K562 (cell line): ENCODE measurements around the gene TRMT1. TPM values are rescaled to one million over a fixed set of nuclear protein-coding genes. Genes with fewer than 3 reads are reported as not detected.

Experiments used
- ASH1L ChIP-seq: fragments of 450-650 bp; IDR thresholded peaks from 2 replicates; pipeline ENCODE4 v1.6.1; 2018; ENCODE audit warnings: borderline replicate concordance, mild to moderate bottlenecking, low read depth; ENCODE audit not compliant: partially characterized antibody
- BHLHE40 ChIP-seq: IDR thresholded peaks from 2 replicates; pipeline ENCODE4 v1.6.1; 2011; ENCODE audit warnings: low read length, improper control_type of control experiment
- BMI1 ChIP-seq: fragments of 150-350 bp; IDR thresholded peaks from 2 replicates; pipeline ENCODE4 v1.6.1; 2014; ENCODE audit warnings: low read length
- GABPA ChIP-seq: fragments of 200-800 bp; sonication (Bioruptor generic); conservative IDR thresholded peaks from 2 replicates; pipeline ENCODE4 v1.6.1; 2016; ENCODE audit warnings: low read depth, missing genetic modification characterization, missing compliant biosample characterization
- LARP7 ChIP-seq: fragments of 450-650 bp; IDR thresholded peaks from 2 replicates; pipeline ENCODE4 v1.6.1; 2016
- MAZ ChIP-seq, 2 experiments: fragments of 450-650 bp in 1 of 2; sonication (generic) in 1 of 2; formaldehyde crosslinking; IDR thresholded peaks in 1 of 2; conservative IDR thresholded peaks in 1 of 2; 2 replicates each; pipeline versions ENCODE4 v1.4.0 to v1.5.0; 2020; ENCODE audit warnings: mild to moderate bottlenecking in 1 of 2, missing genetic modification reagents in 1 of 2
- POLR2H ChIP-seq: IDR thresholded peaks from 2 replicates; pipeline ENCODE4 v1.6.1; 2016; ENCODE audit warnings: missing genetic modification characterization, low read depth, mild to moderate bottlenecking, control low read depth, missing compliant biosample characterization, moderate library complexity
- PRMT5 ChIP-seq: sonication (generic); formaldehyde crosslinking; IDR thresholded peaks from 2 replicates; pipeline ENCODE4 v1.5.0; 2020; ENCODE audit warnings: missing genetic modification reagents
- RBM25 ChIP-seq: fragments of 200-400 bp; formaldehyde crosslinking; IDR thresholded peaks from 2 replicates; pipeline ENCODE4 v1.6.1; 2018; ENCODE audit warnings: low read length, low read depth, moderate library complexity; ENCODE audit not compliant: severe bottlenecking
- SAFB2 ChIP-seq: fragments of 200-400 bp; formaldehyde crosslinking; IDR thresholded peaks from 2 replicates; pipeline ENCODE4 v1.6.1; 2018; ENCODE audit warnings: borderline replicate concordance, low read length, low read depth, moderate library complexity; ENCODE audit not compliant: severe bottlenecking
- SOX6 ChIP-seq: fragments of 450-650 bp; IDR thresholded peaks from 2 replicates; pipeline ENCODE4 v1.6.1; 2014; ENCODE audit warnings: mild to moderate bottlenecking
- TRIM28 ChIP-seq: fragments of 450-650 bp; IDR thresholded peaks from 2 replicates; pipeline ENCODE4 v1.6.1; 2017
- ZBTB1 ChIP-seq: sonication (generic); formaldehyde crosslinking; IDR thresholded peaks from 2 replicates; pipeline ENCODE4 v1.8.1; 2023; ENCODE audit warnings: missing genetic modification reagents, low read depth, mild to moderate bottlenecking, borderline replicate concordance
- ZNF197 ChIP-seq: fragments of 200-800 bp; sonication (Bioruptor generic); IDR thresholded peaks from 2 replicates; pipeline ENCODE4 v1.6.1; 2016; ENCODE audit warnings: low read depth, missing genetic modification characterization, missing compliant biosample characterization
- ZNF431 ChIP-seq: sonication (generic); formaldehyde crosslinking; IDR thresholded peaks from 2 replicates; pipeline ENCODE4 v1.8.0; 2022; ENCODE audit warnings: mild to moderate bottlenecking, missing genetic modification reagents
- ZNF668 ChIP-seq: fragments of 250-450 bp; sonication (Bioruptor Pico); IDR thresholded peaks from 2 replicates; pipeline ENCODE4 v1.8.0; 2022; ENCODE audit warnings: mild to moderate bottlenecking, inconsistent platforms
- polyA plus RNA-seq, 8 experiments: library from polyadenylated mRNA; depleted of rRNA in 4 of 8; stranded (reverse) in 5 of 8; unstranded in 3 of 8; fragments of >200 nt; fragmentation: Nextera tagmentation in 2 of 8; fragmentation: Illumina TruSeq in 1 of 8; extraction: Ambion mirVana in 2 of 8; extraction: Trizol in 1 of 8; gene quantifications; 2 replicates each; pipeline versions ENCODE4 v1.2.1 to v1.2.3, GENCODE V29; 2011 to 2014; ENCODE audit warnings: inconsistent platforms in 1 of 8, missing spikeins in 1 of 8
- total RNA-seq, 7 experiments: library from RNA; depleted of rRNA in 6 of 7; stranded (reverse); fragments of >200 nt in 6 of 7; fragmentation: Illumina TruSeq in 2 of 7; extraction: Trizol in 2 of 7; gene quantifications; 2 replicates each; pipeline versions ENCODE4 v1.2.1 to v1.2.3, GENCODE V29; 2011 to 2021; ENCODE audit warnings: low replicate concordance in 1 of 7
- TF ChIP-seq, protein P1 (sequence below): fragments of 250-450 bp; sonication (Bioruptor Pico); IDR thresholded peaks from 2 replicates; pipeline ENCODE4 v1.4.0; 2020
- TF ChIP-seq, protein P2 (sequence below): fragments of 250-450 bp; sonication (Bioruptor Pico); IDR thresholded peaks from 2 replicates; pipeline ENCODE4 v1.4.0; 2020; ENCODE audit warnings: borderline replicate concordance
- TF ChIP-seq, protein P3 (sequence below): fragments of 250-450 bp; sonication (Bioruptor Pico); IDR thresholded peaks from 2 replicates; pipeline ENCODE4 v1.8.0; 2022; ENCODE audit warnings: moderate library complexity, mild to moderate bottlenecking, inconsistent platforms
- TF ChIP-seq, protein P4 (sequence below): fragments of 250-450 bp; sonication (Bioruptor Pico); IDR thresholded peaks from 2 replicates; pipeline ENCODE4 v1.5.1; 2021; ENCODE audit warnings: mild to moderate bottlenecking
- TF ChIP-seq, protein P5 (sequence below), 2 experiments: IDR thresholded peaks; 2 replicates each; pipeline ENCODE4 v1.6.1; 2012; ENCODE audit warnings: improper control_type of control experiment in 2 of 2, low read depth in 2 of 2, low read length in 2 of 2, borderline replicate concordance in 1 of 2

The TRMT1 gene
- total and polyA plus RNA-seq, 9 of the 15 experiments (the other 6 are each of a cell fraction or from before 2014, with no cell fraction given), result 5.8 to 158 (median 54.3) TPM

DNA sequence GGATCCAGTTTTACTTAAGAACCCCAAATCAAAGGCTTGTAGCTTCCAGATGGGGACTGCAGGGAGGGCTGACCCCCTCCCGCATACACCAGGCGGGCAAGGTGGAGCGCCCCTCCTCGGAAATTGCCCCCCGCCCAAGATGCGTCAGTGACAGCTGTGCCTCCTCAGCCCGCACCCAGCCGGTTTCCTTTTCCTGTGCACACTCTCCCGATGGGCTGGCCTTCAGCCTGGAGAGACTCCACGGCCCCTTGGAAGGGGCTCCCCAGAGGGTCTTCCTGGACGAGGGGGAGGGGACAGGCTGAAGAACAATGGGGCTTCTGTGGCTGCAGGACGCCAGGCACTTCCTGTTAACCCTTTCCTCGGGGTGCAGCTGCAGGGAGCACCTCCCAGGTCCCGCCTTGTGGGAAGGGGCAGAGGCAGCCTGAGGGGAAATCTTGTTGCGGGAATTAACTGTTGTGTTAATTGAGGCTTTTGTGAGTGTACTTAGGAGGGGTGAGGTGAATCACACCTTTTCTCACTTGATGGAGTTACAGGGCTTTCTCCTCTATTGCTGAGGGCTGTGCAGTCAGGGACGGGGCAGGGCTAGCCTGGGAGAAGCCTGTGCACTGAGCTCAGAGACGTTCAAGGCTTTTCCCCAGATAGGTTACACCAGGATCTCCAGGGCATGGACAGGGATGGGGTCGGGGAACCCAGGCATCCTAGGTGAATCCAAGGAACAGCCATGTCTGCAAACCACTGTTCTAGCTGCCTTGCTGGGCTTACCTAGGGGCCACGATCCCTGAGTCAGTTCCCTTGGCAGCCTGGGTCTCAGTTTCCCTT lies 48.0 kb upstream of the TRMT1 start (continued):
- TF ChIP-seq ZNF197 (CRISPR knock-in tag), result 0 out of 2 replicates have a peak, but pooled peaks have one; percentile 64
- TF ChIP-seq BHLHE40, result 0 out of 2 replicates have a peak, but pooled peaks have one; percentile 15
- no peak for TF ChIP-seq ZNF668 (CRISPR knock-in tag)
- no peak for TF ChIP-seq ZNF431
- TF ChIP-seq PRMT5 (CRISPR knock-in tag), result no peak
- peak; percentile 67 to 70; a peak in 3 of 4 replicates for TF ChIP-seq MAZ (CRISPR knock-in tag; conservative IDR thresholded peaks at IDR 0.05 in 1 of 2, IDR thresholded peaks at IDR 0.05 in 1 of 2)
- no peak for TF ChIP-seq RBM25
- TF ChIP-seq ZBTB1, result no peak
- TF ChIP-seq, protein P1, sequence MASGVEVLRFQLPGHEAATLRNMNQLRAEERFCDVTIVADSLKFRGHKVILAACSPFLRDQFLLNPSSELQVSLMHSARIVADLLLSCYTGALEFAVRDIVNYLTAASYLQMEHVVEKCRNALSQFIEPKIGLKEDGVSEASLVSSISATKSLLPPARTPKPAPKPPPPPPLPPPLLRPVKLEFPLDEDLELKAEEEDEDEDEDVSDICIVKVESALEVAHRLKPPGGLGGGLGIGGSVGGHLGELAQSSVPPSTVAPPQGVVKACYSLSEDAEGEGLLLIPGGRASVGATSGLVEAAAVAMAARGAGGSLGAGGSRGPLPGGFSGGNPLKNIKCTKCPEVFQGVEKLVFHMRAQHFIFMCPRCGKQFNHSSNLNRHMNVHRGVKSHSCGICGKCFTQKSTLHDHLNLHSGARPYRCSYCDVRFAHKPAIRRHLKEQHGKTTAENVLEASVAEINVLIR (CRISPR knock-in tag), result no peak
- no peak for TF ChIP-seq SAFB2
- peak; percentile 78 for TF ChIP-seq GABPA (tag)
- TF ChIP-seq POLR2H (tag), result no peak
- TF ChIP-seq, protein P2, sequence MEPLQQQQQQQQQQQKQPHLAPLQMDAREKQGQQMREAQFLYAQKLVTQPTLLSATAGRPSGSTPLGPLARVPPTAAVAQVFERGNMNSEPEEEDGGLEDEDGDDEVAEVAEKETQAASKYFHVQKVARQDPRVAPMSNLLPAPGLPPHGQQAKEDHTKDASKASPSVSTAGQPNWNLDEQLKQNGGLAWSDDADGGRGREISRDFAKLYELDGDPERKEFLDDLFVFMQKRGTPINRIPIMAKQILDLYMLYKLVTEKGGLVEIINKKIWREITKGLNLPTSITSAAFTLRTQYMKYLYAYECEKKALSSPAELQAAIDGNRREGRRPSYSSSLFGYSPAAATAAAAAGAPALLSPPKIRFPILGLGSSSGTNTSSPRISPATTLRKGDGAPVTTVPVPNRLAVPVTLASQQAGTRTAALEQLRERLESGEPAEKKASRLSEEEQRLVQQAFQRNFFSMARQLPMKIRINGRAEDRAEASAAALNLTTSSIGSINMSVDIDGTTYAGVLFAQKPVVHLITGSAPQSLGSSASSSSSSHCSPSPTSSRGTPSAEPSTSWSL (CRISPR knock-in tag), result no peak
- no peak for TF ChIP-seq ASH1L
- TF ChIP-seq, protein P3, sequence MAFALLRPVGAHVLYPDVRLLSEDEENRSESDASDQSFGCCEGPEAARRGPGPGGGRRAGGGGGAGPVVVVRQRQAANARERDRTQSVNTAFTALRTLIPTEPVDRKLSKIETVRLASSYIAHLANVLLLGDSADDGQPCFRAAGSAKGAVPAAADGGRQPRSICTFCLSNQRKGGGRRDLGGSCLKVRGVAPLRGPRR (CRISPR knock-in tag), result no peak
- TF ChIP-seq, protein P4, sequence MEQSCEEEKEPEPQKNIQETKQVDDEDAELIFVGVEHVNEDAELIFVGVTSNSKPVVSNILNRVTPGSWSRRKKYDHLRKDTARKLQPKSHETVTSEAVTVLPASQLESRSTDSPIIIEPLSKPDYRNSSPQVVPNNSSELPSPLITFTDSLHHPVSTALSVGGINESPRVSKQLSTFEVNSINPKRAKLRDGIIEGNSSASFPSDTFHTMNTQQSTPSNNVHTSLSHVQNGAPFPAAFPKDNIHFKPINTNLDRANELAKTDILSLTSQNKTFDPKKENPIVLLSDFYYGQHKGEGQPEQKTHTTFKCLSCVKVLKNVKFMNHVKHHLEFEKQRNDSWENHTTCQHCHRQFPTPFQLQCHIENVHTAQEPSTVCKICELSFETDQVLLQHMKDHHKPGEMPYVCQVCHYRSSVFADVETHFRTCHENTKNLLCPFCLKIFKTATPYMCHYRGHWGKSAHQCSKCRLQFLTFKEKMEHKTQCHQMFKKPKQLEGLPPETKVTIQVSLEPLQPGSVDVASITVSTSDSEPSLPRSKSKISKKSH (CRISPR knock-in tag), result no peak
- TF ChIP-seq TRIM28, result no peak
- TF ChIP-seq, protein P5, sequence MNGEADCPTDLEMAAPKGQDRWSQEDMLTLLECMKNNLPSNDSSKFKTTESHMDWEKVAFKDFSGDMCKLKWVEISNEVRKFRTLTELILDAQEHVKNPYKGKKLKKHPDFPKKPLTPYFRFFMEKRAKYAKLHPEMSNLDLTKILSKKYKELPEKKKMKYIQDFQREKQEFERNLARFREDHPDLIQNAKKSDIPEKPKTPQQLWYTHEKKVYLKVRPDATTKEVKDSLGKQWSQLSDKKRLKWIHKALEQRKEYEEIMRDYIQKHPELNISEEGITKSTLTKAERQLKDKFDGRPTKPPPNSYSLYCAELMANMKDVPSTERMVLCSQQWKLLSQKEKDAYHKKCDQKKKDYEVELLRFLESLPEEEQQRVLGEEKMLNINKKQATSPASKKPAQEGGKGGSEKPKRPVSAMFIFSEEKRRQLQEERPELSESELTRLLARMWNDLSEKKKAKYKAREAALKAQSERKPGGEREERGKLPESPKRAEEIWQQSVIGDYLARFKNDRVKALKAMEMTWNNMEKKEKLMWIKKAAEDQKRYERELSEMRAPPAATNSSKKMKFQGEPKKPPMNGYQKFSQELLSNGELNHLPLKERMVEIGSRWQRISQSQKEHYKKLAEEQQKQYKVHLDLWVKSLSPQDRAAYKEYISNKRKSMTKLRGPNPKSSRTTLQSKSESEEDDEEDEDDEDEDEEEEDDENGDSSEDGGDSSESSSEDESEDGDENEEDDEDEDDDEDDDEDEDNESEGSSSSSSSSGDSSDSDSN (IDR thresholded peaks at IDR 0.05; ENCODE audit: borderline replicate concordance in 1 of 2, low read depth in 2 of 2, low read length in 2 of 2), result no peak
- TF ChIP-seq LARP7, result no peak
- peak; percentile 80 for TF ChIP-seq SOX6
- TF ChIP-seq BMI1, result no peak
